Measurements from ENCODE around the gene HERPUD1. TPM values are rescaled to one million over a fixed set of nuclear protein-coding genes. Genes with fewer than 3 reads are reported as not detected.

HERPUD1 gene
- total RNA-seq, 1 experiment from 2014 or later: 28.9 TPM

- no peak overlapping the region for H3K4me3 Mint-ChIP-seq
- no peak overlapping the region for H4K8ac ChIP-seq (replicated peaks; ENCODE audit: insufficient read length, low read depth, low read length)
- H2AK5ac ChIP-seq (ENCODE audit: insufficient read length, low read length): no peak overlapping the region
- H3K4me1 ChIP-seq (ENCODE audit: insufficient read depth, low read length): no peaks in the 10 kb centered on the region
- no peak overlapping the region for H2BK120ac ChIP-seq (ENCODE audit: low read depth, low read length, poor library complexity, severe bottlenecking)
- H4K5ac ChIP-seq (ENCODE audit: insufficient read length, low read depth, low read length): no peak overlapping the region
- no peak for DNase-seq
- no peak overlapping the region for H3K9ac ChIP-seq (ENCODE audit: extremely low read depth, insufficient read length, low read length)
- no peak overlapping the region for H3K4ac ChIP-seq (ENCODE audit: low read depth, low read length)
- peaks cover 58% of the 10 kb centered on the region for H3K27me3 Mint-ChIP-seq (ENCODE audit: low read depth)
- H2BK12ac ChIP-seq (ENCODE audit: insufficient read length, low read depth, low read length): no peak overlapping the region
- peaks cover 17 to 25% of the 10 kb centered on the region in 2 experiments for H3K4me1 Mint-ChIP-seq
- H4K91ac ChIP-seq (ENCODE audit: insufficient read length, low read depth, low read length): no peak overlapping the region
- no peaks in the 10 kb centered on the region for H3K79me1 ChIP-seq (ENCODE audit: insufficient read depth, low read depth, low read length, poor library complexity, severe bottlenecking)
- no peak overlapping the region for H2AFZ ChIP-seq (ENCODE audit: low read length)
- H3K4me2 ChIP-seq (ENCODE audit: insufficient read depth, insufficient read length, low read length): no peak overlapping the region
- no peaks in the 10 kb centered on the region; a peak in 1 of 7 replicates for H3K36me3 Mint-ChIP-seq (ENCODE audit: insufficient read depth in 1 of 3, low read depth in 3 of 3)
- TF ChIP-seq CTCF (conservative IDR thresholded peaks at IDR 0.05): no peak
- H3K79me2 ChIP-seq (ENCODE audit: insufficient read depth, low read length): no peaks in the 10 kb centered on the region
- no peak overlapping the region for H2BK20ac ChIP-seq (ENCODE audit: low read depth, low read length, poor library complexity, severe bottlenecking)
- no peak overlapping the region for H3K56ac ChIP-seq (ENCODE audit: insufficient read length, low read depth, low read length)
- no peaks in the 10 kb centered on the region for H3K9me3 ChIP-seq (ENCODE audit: control insufficient read depth, low read depth, low read length)
- no CpG with 5 or more reads among the region's 2 CpGs for WGBS (ENCODE audit: extremely low coverage, insufficient read length, low lambda C conversion rate)
- no peak overlapping the region for H3K14ac ChIP-seq (ENCODE audit: insufficient read depth, low read length)
- H3T11ph ChIP-seq (ENCODE audit: low read length): no peak overlapping the region
- no peak overlapping the region for H2BK5ac ChIP-seq (ENCODE audit: insufficient read length, low read length)
- no peak overlapping the region for H3K27ac ChIP-seq (ENCODE audit: insufficient read length, low read depth, low read length)
- H3K9me3 Mint-ChIP-seq: no peaks in the 10 kb centered on the region
- H4K20me1 ChIP-seq (ENCODE audit: control insufficient read depth, insufficient read depth, insufficient read length): no peaks in the 10 kb centered on the region
- no peak overlapping the region for H3K18ac ChIP-seq (ENCODE audit: insufficient read length, low read depth, low read length)
- peaks cover 2% of the 10 kb centered on the region for H3K23me2 ChIP-seq (ENCODE audit: insufficient read length, low read depth, low read length, poor library complexity, severe bottlenecking)
- peaks cover 4% of the 10 kb centered on the region; the same call in 1 of the 2 replicates for H3K27me3 ChIP-seq (ENCODE audit: insufficient read depth, low read length)
- no peak overlapping the region for H3K23ac ChIP-seq (ENCODE audit: insufficient read length, low read depth, low read length)
- no peak overlapping the region for H2BK15ac ChIP-seq (ENCODE audit: low read depth, low read length)
- no peak overlapping the region for H3K27ac Mint-ChIP-seq
Observed at GRCh38 chr16:56993204-56993603, 61.3 kb downstream of the HERPUD1 start.

All from H9 (cell line).